GF-D8 (cell line): ENCODE measurements around the gene TPST1.

ENCODE experiments used
- DNase-seq: peaks from one replicate; lab custom pipeline; 2025; lab: John Stamatoyannopoulos, UW

The TPST1 gene

DNA sequence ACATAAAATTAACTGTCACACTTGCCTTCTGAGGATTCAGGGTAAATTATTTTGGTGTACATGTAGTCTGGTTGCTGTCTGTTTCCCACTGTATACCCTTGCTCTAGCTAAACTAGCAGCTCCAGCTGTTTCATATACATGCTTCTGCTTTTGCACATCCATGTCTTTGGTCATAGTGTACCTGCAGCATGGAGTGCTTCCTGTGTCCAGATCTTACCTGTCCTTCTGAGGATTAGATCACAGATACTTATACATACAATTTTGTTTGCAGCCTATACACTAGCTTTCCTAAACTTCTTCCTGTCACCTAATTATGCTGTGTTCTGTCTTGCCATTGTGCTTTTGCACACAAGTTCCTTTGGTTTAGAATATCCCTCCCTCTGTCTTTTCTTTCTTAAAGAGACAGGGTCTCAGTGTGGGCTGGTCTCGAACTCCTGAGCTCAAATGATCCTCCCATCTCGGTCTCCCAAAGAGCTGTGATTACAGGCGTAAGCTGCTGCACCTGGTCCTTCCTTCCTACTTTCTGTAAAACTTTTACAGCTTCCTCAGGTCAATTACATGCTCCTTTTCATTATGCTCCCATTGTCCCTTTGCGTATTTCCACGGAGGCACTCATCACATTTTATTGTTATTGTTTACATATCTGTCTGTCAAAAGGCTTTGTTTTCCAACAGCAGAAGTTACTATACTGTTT is 33.8 kb downstream of the TPST1 start:
- no peak for DNase-seq

DNA sequence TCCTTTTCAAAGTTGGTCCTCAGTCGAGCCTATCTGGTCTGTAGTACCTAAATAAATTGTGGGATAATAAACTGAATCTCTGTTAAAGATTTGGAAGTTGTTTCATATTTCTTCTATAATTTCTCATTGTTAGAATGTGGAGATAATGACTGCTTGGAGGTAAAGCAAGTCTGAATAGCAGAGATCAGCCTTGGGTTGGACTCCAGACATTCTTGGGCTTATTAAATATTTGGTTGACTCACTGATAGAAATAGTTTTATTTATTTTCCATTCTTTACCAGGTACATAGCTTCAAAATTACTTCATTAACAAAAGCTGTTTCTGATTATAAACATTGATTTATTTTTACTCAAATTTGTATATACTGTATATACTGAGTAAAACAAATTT is 34.3 kb downstream of the TPST1 start:
- no peak for DNase-seq

DNA sequence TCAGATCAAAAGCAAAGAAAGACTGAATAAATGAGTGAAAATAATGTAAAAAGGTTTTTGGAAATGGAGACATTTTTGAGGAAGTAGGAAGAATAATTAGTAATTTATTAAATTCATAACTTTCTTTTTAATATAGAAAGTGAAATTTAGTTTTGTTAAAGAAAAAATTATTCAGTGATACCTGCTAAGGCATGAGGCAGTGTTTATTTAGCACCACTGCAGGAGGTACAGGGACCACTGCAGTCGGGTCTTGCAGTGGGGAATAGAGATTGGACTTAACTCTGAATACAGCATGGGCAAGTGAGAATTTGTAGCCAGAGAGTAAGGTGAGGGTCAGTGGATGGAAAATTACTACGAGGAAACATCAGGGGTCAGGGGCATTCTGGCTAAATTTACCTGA is 39.9 kb downstream of the TPST1 start:
- DNase-seq, result no peak

DNA sequence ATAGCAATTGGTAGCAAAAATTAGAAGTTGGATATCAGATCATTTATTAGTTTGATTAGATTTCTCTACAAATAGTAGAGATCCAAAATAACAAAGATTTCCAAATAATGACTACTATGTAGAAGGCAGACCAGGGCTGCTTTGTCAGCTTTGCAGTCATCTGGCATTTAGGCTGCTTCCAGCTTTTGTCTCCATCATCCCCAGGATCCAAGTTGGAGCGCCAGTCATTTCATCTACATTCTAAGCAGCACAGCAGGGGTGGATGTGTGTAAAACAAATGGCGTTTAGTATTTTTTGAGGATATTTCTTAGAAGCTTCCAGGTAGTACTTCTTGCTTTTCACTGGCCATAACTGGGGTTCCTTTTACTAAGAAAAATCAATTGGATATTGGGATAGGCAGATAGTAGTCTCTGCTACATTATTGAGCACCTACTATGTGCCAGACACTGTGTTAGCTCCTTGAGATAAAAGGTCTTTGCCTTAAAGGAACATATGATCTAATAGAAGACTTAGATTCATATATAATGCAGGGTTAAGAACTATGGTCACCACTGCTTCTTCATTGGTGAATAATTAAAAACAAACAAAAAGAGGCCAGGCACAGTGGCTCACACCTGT is 41.5 kb downstream of the TPST1 start:
- no peak for DNase-seq

DNA sequence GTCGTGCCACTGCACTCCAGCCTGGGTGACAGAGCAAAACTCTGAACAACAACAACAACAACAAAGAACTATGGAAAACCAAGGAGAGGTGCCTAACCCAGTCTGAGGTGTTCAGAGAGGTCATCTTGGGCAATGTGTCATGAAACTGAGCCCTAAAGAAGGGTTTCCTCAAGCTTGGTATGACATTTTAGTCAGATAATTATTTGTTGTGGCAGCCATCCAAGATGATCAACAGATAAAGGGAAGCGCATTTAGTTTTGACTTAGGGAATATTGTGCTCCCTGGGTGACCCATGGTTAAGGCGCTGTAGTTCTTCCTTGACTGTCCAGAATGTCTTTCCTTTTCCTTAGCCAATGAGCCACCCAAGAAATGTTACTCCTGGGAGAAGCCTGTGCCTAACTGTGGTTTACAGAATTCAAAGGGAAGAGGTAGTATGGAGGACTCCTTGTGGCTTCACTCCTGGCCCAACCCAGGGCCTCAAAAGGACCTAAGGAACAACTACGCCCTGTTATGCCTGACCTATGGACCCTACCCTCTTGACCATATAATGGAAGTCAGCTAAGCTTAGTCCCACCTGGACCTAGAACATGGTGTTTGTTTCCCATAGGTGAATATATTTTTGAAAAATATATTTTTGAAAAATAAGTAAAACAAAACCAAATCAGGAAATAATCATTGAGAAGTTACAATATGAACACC is 42.4 kb downstream of the TPST1 start:
- DNase-seq, result no peak

DNA sequence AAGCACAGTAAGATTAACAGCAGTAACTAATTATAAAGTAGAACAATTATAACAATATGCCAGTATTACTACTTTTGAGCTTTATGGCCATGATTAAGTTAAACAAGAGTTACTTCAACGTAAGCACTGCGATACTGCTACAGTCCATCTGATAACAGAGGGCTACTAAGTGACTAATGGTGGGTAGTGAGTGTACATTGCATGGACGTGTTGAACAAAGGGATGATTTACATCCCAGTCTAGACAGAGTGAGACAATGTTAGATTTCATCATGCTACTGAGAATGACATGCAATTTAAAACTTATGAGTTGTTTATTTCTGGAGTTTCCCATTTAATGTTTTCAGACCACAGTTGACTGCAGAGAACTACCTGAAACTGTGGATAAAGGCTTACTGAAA is 45.6 kb downstream of the TPST1 start:
- no peak for DNase-seq

DNA sequence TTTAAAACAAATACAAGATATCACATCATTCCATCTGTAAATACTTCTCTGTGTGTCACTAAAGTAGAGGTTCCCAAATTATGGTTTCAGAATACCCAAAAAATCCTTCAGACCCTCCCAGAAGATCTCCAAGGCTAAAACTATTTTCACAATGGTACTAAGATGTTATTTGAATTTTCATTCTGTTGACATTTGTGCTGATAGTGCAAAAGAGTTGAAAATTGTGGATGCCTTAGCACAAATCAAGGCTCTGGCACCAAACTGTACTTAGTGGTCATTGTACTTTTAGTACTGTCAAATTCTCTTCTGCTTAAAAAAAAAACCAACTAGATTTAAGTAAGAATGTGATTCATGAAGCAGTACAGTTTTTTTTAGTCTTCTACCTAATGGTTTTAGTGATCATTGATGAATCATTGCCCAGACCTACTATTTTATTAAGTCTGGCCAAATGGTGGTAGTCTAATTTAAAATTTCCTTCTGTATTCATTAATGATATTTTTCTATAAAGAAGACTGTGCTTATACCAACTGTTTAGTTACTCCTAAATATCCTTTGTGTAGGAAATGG is 50.5 kb downstream of the TPST1 start:
- DNase-seq, result no peak

DNA sequence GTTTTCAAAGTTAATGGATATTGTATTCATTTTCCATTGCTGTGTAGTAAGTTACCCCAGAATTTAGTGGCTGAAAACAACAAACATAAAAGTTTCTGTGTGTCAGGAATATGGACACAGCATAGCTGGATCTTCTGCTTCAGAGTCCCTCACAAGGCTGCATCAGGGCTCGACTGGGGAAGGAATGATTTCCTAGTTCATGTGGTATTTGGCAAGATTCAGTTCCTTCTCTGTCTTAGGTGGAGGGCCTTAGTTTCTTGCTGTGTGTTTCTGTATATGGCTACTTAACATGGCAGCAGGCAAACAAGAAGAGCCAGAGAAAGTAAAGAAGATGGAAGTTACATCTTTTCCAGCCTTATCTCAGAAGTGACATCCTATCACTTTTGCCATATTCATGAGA is 51.1 kb downstream of the TPST1 start:
- DNase-seq, result no peak

DNA sequence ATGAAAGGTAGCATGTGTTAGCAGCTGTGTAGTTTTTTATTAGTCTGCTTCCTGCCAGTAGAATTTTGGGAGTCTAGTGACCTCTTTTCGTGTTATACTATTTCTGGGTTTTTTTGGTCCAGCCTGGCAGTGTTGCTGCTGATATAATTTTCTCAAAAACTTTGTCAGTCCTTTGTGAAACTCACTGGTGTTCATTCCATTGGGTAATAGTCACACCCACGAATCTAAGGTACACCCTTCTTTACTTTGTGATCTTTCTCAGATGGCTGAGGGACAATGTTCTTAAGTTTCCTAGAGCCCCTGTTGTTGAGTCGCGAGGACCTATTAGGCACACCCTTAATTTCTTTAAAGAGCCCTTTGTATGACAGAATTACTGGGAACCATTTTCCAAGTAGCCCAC is 52.3 kb downstream of the TPST1 start:
- no peak for DNase-seq

DNA sequence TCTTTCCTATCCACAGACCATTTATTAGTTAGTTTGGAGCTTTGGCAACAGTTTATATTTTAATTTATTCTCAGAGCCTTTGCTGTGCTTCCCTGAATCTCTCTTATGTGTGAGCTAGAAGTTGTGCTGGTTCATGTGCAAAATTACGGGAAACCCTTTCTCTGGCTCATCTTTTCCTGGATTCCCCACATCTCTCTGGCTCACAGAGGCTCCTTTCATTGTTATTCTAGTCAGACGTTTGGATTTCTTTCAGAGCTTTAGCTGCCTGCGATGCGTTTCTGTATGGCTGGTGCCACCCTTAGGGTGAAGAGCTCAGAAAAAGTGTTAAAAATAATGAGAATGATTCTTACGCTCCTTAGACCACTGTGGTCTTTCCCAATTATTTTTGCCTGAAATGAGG is 53.3 kb downstream of the TPST1 start:
- DNase-seq, result no peak

DNA sequence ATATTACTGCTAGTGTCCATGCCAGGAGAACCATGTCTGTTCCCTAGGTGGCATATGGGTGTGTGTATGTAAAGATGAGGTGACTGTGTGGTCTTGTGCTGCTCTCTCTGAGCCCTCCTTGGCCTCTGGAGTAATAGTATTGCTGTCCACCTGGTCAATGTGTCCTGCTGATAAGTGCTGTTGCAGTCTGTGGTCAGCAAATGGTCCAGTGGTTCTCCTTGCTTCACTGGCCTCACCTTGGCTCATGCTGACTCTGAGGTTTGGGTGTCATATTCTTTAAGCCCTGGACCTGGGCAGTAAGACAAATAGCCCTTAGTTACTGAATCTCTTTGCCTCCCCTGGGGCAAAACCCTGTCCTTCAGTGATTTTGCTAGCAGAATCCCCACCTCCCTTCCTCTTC is 56.8 kb downstream of the TPST1 start:
- no peak for DNase-seq

DNA sequence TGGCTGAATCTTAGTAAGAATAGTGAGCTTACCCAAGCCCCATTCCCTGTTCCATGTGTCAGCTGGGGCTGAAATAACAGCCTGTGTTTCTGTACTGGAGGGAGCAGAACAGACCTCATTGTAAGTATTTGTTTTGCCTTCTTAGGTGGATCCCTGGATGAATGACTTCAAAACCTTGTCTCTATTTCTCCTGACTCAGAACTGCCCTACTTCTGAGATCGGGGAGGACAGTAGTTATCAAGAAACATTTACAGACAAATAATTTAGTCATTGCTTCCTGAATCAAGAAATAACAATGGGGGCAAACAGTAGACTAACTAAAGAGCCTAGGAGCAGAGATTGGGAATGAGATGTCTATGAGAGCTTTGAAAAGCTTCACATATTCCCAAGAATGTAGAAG is 58.8 kb downstream of the TPST1 start:
- no peak for DNase-seq

DNA sequence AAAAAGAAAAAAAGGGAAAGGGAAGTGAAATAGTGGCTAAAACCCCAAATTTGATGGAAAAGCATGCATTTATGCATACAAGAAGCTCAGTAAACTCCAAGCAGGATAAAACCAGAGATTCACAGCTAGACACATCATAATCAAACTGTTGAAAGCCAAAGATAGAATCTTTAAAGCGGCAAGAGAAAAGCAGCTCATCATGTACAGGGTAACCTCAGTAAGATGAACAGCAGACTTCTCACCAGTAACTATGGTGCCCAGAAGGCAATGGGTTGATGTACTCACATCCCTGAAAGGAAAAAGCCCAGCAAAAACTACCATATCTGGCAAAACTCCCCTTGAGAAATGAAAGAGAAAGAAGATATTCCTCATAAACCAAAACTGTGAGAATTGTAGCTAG is 60.4 kb downstream of the TPST1 start:
- DNase-seq, result no peak

DNA sequence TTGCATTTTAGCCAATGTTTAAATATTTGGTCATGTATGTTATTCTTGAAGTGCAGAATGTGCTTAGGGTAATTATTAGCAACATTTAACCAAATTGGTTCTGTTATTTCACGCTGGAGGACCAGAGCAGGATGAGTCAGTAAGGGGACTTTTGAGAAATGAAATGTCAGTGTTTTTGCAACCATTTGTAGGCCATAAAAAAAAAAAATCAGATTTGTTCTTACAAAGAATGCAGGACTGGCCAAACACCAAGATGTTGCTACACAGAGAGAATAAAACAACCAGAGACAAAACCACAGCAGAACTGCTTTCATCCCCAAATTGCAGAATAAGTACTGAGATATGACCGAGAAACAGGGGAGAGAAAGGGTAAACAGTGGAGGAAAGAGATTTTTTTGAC is 62.1 kb downstream of the TPST1 start:
- no peak for DNase-seq

DNA sequence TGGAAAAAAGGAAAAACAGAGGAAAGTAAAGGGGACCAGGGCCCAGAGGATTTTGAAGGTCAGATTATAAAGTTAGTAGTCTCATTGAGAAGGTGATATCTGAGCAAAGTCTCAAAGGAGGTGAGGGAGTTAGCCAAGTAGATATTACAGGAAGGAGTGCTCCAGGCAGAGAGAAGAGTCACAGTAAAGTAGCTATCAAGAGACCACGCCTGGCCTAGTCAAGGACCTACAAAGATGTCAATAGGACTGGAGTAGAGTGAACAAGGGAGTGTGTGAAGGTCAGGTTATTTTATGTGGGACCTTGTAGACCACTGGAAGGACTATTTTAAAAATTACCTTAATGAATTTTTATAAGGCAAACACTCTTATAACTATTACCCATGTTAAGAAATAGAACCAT is 64.8 kb downstream of the TPST1 start:
- DNase-seq, result no peak

DNA sequence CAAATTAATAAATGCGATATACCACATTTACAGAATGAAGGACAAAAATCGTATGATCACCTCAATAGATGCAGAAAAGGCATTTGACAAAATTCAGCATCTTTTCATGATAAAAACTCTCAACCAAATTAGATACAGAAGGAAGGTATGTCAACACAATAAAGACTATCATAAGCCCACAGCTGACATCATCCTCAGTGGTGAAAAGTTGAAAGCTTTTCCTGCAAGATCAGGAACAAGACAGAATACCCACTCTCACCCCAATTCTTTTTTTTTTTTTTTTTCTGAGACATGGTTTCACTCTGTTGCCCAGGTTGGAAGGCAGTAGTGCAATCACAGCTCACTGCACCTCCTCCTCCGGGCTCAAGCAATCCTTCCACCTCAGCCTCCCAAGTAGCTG is 67.2 kb downstream of the TPST1 start:
- DNase-seq, result no peak

DNA sequence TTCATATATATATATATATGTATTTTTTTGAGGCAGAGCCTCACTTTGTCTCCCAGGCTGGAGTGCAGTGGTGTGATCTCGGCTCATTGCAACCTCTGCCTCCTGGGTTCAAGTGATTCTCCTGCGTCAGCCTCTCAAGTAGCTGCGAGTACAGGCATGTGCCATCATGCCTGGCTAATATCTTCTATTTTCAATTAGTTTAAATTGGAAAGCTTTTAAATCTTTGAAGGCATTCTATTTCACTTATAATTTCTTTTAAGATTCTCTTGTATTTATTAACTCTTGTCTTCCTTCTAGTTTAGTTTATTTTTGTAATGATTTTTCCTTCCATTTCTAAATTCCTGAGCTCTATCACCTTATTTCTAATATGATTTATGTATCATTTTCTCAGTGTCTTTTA is 71.2 kb downstream of the TPST1 start:
- no peak for DNase-seq

DNA sequence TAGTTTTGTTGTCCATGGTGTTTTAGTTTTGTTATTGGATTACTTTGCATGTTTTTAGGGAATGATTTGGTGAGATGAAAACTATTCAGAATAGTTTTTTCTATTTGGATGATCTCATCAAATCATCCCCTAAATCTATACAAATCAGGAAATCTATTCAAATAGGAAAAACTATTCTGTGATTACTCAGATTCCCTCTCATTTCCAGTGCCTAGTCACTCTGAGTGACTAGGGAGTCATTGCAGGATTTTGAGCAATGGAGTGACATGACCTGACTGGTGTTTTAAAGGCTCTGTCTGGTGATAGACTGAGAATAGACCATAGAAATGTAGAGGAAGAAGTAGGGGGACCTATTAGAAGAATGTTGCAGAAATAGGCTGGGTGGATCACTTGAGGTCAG is 72.4 kb downstream of the TPST1 start:
- no peak for DNase-seq

DNA sequence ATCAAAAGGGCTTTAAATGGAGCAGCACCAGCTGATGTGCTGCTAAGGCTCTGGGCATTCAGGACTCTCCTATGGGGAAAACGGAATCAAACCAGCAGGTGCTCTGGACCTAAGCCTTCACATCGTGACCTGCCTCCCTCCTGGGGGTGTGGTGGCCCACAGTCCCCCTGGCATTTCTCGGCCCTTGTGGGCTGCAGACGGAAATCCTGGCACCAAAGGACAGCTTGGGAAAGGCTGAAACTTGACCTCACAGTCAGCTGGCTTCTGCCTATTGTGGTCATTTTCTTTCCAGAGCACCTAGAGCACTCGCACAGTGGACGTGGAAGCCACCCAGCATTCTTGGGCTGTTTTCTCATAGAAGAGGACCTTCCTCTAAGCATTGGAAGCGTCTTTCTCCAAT is 74.8 kb downstream of the TPST1 start:
- DNase-seq, result no peak

DNA sequence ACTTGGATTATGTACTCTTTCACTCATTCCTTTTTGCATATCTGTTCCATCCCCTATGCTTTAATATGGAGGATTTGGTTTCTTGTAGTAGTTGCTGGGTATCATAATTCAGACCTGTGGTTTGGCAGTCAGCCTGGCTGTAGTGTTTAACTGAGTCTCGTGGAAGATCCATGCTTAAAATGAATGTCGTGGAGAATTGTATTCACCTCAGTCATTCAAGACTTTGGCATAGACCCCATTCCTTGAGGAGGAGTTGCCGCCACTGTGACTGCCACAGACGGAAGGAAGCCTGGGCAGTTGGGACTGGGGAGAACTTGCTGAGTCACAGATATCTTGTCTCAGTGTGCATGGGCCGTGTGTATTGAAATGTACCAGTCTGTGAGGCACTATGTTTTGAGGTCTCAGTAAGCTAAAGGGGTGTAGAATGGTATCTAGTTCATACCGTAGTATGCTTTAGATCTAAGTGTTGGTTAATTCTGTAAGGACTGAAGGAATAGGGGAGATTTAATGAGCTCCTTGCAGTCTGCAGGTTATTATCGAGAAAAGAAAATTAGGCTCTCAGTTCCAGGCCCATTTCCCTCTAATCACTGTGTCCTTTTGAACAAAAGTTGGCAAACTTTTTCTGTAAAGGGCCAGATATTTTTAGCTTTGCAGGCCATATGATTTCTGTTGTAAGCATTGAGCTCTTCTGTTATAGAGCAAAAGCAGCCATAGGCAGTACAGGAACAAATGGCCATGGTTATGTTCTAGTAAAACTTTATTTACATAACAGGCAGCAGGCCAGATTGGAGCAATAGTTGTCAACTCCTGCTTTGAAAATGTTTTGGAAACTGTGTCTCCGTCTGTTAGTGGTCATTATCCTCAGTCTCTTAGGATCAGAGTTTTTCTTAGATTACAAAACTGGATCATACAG is 76.8 kb downstream of the TPST1 start:
- DNase-seq, result peak; percentile 64

DNA sequence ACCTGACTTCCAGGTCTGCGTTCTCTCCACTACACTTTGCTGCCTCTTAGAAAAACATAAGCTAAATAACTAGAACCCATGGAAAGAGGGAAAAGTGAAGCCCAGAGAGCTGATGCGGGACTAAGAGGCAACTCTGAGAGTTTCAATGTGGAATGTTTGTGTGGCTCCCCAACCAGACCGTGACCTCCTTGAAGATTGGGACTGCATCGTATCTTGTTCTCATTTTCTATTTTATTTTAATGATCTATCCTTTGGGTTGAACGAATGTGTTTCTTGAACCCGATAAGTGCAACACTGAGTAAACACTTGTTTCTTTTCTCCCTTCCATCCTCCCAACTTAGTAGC is 77.4 kb downstream of the TPST1 start:
- no peak for DNase-seq
